NCI-H146 treated with DMSO at 0.1 percent for 48 hours (cell line): ENCODE results near the gene NDUFS6.
"Not testable (repeated sequence)": the region's sequence is repeated elsewhere in the genome, so short reads cannot be mapped to it uniquely, and the experiment has no call there.

ENCODE experiments used
- DNase-seq: peaks from one replicate; lab custom pipeline; 2025; ENCODE audit not compliant: unreplicated experiment; lab: John Stamatoyannopoulos, UW

Gene NDUFS6

DNA sequence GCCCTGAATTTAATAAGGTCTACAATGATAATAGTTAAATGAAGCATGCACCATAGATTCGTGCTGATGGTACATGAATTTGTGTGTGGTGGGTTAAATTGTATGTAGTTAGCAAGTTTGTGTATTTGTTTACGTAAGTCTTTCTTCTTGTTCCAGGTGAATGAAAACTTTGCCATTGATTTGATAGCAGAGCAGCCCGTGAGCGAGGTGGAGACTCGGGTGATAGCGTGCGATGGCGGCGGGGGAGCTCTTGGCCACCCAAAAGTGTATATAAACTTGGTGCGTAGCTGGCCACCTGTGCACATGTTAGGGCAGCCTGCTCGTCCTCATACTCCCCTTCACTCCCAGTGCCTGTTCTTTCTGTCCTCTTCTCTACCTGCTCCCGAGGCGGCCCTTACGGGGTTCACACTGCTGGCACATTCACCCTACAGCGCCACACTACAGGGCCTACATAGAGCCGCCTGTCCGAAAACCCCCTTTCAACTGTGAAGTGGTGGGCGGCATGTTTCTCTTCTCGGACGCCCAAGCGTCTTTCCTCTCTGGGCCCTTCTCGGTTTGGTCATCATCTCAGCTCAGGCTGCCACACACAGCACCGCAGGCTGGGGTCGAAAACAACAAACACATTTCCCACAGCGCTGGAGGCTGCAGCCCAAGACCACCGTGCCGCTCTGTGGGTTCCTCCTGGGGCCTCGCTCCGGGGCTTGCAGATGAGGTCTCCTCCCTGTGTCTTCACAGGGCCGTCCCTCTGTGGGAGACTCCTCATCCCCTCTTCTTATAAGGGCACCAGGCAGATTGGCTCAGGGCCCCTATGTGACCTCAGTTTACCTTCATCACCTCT is 13.2 kb downstream of the NDUFS6 start:
- DNase-seq, result no peak

DNA sequence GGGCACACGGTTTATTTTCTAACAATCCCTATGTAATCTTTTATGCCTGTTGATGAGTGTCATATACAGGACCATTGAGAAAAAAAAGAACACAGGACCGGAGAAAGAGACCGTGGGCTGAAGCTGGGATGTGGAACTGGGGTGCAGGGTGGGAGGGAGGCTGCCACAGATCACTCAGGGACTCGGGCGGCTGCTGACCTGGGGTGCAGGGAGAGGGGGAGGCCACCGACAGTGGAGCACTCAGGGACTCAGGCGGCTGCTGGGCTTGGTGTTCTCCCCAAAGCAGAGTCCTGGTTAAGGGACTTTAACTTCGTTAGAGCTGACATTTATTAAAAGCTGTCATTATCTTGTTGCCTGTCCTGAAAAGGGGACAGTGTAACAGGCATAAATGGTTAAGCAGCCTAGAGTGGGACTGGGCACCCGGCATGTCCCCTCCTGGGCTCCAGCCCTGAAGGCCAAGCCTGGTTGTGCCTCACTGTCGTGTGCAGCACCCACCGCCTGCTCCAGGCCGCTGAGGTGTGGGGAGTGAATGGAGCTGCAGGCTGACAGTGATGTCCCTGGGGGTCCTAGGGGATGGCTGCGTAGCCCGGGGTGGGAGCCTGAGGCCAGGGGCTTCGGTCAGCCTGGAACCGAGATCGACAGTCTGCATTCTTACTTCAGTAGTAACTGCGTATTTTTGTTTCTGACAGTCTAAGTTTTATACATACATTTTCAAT is 14.0 kb downstream of the NDUFS6 start:
- no peak for DNase-seq

GRCh38 chr5:1815881-1816292 is 14.7 kb downstream of the NDUFS6 start:
- DNase-seq, result no peak

GRCh38 chr5:1816495-1817089 is 15.4 kb downstream of the NDUFS6 start:
- not testable (repeated sequence) for DNase-seq

DNA sequence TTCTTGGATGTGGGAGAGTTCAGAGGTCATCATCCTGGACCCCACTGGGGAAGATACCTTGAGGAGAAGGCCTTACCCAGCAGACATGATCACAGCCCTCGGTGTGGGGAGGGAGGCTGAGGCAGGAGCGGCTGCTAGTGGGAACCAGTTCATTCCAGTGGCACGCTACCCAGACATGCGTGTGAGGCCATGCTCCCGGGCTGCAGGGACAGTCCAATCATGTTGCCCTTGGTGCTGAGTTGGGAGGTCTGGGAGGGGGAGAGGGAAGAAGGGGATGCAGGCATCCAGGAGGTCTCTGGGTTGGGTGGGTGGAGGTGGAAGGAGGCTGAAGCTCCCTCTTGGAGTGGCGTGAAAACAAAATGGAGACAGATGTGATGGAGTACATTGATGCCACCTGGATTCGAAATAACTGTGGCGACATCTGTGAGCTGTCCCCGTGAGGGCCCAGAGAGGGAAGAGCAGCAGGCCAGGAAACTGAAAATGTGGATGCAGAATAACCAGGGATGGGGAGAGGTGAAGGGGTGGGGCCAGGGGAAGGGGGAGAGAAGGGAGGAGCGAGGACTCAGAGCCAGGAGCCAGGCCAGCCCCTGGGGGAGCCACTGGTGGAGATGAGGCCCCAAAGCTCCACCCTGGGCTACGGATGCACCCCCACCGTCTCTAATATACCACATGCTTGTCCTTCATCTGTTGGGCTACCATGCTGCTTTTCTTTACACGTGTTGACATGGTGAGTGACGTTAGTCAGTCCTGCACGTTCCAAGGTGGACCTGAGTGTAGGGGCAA is 16.2 kb downstream of the NDUFS6 start:
- no peak for DNase-seq

GRCh38 chr5:1818784-1819183 is 17.6 kb downstream of the NDUFS6 start:
- no peak for DNase-seq

- DNase-seq, result no peak
These were observed 18.3 kb downstream of the NDUFS6 start for GRCh38 chr5:1819458-1819857.

- DNase-seq, result no peak
These were observed 19.2 kb downstream of the NDUFS6 start for GRCh38 chr5:1820381-1820780.

DNA sequence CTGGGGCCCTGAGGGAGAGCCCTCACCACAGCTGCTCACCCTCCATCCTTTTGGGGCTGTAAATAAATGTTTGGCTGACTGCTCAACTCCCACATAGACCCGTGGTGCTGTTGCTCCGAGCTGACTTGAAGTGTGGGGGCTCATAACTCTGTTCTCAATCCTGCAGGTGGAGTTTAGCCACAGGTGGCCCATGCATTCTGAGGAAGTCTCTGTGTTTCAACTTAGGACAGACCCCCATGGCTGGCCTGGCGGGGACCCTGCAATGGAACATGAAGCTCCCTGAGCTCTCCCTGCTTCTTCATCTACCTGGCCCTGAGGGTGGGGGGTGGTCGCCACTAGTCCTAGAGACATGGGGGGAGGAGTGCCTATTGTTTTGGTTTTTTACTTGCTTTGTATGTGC is 19.7 kb downstream of the NDUFS6 start:
- no peak for DNase-seq

DNA sequence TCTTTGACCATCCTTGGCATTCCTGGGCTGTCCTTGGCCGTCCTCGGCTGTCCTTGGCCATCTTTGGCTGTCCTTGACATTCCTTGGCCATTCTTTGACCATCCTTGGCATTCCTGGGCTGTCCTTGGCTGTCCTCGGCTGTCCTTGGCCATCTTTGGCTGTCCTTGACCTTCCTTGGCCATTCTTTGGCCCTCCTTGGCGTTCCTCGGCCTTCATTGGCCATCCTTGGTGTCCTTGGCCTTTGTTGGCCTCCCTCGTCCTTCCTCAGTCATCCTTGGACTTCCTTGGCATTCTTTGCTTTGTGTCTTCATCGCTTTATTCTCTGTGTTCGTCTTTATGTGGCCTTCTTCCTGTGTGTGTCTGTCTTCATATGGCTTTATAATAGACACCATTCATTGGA is 20.7 kb downstream of the NDUFS6 start:
- no peak for DNase-seq

DNA sequence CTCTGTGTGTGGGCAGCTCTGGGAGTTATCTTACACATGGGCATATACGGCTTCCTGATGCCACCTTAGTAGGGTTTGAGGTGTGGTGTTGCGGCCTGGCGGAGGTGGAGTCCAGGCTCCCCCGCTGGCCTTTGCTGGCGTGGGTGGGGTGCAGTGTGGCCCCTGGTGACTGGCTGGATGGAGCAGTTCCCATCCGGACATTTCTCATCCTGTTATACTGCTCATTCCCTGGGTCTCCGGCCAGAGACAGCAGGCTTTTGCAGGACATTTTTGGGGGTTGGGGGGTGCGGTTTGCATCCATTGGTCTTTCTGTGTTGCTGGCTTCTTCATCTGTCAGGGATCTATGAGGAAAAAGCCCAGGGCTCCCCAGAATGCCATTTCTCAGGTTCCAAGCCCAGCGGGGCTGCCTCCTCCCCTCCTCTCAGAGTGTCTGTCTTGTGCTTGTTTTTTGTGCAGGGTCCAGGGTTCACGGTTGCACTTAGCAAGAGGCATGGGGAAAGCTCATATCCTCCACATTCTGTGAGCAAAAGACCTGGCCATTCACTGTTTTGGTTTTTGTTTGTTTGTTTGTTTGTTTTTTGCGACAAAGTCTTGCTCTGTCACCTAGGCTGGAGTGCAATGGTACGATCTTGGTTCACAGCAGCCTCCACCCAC is 22.3 kb downstream of the NDUFS6 start:
- DNase-seq, result no peak

GRCh38 chr5:1824109-1824821 is 23.1 kb downstream of the NDUFS6 start:
- no peak for DNase-seq

DNA sequence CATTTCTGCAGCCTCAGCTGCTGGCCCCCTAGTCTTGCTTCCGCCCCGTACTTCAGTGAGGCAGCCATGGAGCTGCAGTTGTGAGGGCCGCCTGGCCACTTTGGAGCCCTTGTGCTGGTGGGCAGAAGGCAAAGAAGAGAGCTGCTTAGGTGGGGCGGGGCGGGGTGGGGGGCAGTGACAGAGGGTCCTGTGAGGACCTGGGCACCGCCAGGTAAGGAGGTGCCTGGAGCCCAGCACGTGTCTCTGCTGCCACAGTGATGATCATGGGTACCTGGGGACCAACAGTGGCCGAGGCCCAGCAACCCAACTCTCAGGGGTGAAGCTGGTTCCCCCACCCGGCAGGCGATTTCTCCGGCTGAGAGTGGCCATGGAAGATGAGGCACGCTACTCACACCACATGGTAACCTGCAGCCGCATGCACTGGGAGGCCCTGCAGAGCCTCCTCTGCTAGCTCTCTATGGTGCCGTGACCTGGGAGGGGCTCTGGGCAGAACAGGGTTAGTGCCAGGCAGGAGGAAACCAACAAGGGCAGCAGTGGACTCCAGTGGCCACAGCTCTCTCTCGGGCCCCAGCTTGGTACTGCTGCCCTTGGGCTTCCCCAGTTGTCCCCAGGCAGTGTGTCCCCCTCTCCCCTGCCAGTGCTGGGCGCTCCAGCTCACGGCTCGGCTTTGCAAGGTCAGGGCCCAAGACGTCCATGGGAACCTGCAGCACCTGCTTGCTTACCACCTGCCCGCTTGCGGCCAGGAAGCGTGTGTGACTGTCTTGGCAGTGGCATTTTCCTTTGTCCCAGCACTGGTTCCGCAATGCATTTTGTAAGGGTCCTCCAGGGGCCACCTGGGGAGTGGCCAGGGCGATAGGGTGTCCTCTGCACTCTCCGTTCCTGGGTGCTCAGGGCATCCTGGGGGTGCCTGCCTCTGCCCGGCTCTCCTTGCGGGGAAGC is 24.0 kb downstream of the NDUFS6 start:
- DNase-seq, result no peak

DNA sequence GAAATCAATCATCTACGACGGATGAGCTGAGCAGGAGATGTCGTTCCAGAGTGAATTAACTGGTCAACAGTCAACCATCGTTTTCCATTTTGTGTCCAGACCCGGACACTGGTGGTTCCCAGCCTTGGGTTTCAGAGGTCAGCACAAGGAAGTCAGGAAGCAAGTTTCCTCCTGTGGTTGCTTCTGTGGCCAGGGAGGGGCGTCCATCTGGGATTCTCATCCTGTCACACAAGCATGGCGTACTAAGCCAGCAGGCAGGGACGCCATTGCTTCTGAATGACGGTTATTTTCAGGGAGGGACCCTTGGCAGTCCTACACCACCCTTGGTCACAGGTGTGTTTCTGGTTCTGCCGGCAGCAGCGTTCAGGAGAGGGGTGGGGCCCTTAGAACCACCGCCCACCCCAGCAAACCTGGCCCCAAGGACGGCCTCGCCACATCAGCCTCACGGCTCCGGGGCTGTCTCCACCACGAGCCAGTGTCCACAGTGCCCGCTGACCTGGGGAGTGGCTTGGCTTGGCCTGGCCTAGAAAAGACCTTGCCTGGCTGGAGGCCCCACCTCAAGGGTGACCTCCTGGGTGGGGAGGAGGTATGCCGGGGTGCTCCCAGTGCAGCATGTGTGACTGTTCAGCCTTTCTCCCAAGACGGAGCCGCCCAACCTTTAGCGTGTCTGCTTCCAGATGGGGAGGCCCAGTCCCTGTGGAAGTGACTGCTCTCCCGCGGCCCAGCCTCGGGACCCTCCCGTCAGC is 25.2 kb downstream of the NDUFS6 start:
- no peak for DNase-seq

DNA sequence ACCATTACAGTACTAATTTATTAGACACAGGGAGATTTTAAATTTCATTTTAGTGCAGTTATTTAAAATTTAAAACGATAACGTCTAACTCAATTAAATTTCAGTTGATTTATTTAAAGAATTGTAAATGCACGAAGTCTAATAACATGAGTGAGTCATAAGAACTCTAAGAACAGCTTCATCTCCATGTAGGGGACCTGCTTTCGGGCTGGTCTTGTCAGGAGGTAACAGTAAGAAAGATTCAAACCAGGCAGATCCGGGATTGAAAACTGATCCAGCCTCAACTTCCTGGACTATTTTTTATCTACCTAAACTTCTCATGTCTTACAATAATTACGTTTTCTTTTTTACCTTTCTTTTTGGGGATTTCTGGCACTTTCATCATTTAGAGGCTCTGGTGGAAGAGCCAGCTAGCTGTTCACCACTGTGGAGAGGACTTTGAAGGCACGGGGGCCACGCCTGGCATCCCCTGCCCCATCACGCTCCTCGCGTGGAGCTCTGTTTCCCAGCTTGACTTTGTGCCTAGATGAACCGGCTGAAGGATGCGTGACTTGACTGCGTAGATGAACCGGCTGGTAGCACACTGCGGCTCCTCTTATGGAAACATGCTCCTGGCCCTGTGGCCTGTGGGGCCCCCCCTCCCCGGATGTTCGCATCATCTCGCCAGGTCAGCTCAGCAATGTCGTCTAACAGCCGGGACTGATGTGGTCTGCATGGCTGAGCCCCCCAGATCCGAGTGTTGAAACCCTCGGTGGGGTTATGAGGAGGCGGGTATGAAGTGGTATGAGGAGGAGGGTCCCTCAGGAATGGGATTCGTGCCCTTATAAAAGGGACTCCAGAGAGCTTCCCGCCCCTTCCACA is 26.0 kb downstream of the NDUFS6 start:
- no peak for DNase-seq

- DNase-seq, result no peak
These were observed 26.7 kb downstream of the NDUFS6 start for GRCh38 chr5:1827886-1828397.

DNA sequence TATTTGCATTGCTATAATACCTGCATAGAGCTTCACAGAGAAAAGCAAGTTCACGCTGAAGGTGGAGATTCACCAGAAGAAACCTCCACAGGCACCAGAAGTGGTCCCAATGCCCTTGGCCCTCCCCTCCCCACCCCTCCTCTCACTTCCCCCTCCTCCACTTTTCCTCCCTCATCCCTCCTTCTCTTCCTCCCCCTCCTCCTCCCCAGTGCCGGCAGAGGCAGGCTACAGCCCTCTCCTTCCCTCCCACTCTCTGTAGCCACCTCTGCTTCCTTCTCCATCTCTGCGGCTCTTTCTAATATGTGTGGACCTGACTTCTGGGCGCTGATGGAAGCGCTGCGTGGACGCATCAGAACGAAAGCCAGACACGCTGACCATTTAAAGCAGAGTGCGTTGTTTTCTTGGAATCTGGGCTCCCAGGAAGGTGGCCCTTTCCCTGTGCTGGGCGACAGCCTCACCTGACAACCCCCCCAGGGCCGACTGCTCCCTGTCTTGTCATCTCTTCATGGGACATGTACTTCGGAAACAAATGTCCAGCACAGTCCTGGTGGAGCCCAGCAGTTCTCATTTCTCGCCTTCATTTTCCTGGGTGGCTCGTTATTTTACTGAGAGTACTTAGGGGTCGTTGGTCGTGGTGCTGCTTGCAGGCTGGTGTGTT is 29.5 kb downstream of the NDUFS6 start:
- no peak for DNase-seq
